NCI-H446 treated with DMSO at 0.1 percent for 48 hours (cell line): ENCODE measurements around the gene LY6G6D.
A peak's percentile ranks its signal among the peaks of the same experiment; 100 is the strongest.

Source experiments
- DNase-seq: peaks from one replicate; lab custom pipeline; 2025; lab: John Stamatoyannopoulos, UW

The LY6G6D gene

GRCh38 chr6:31715022-31715958 lies at the start of gene LY6G6D:
Gene LY6G6D, plus strand, starts transcription at chr6:31715348. Its CDS starts 8 bp downstream, at chr6:31715356.
- no peak for DNase-seq

- peak; percentile 97 for DNase-seq
Measured at GRCh38 chr6:31665501-31666336, 49.4 kb upstream of the LY6G6D start, which contains the start of gene CSNK2B. Gene CSNK2B, plus strand, starts transcription at chr6:31666080. Its CDS starts 752 bp downstream, at chr6:31666832.

GRCh38 chr6:31666337-31666965 lies 48.7 kb upstream of the LY6G6D start:
- DNase-seq = no peak

- DNase-seq = no peak
Measured at GRCh38 chr6:31669676-31670075, 45.5 kb upstream of the LY6G6D start, which contains the start of gene LY6G5B. Gene LY6G5B, plus strand, starts transcription at chr6:31669976. Its CDS starts 975 bp downstream, at chr6:31670951.

- no peak for DNase-seq
Measured at GRCh38 chr6:31676322-31676903, 38.7 kb upstream of the LY6G6D start.

GRCh38 chr6:31676904-31677303 lies 38.2 kb upstream of the LY6G6D start:
- no peak for DNase-seq

- DNase-seq = no peak
Measured at GRCh38 chr6:31677955-31678354, 37.2 kb upstream of the LY6G6D start.

GRCh38 chr6:31680226-31681134 lies 34.7 kb upstream of the LY6G6D start, which contains the start of gene LY6G5C:
Gene LY6G5C, minus strand, starts transcription at chr6:31681067. Its CDS starts 694 bp downstream, at chr6:31680373.
- DNase-seq = peak; percentile 27

GRCh38 chr6:31681135-31681671 lies 33.9 kb upstream of the LY6G6D start:
- DNase-seq = no peak

GRCh38 chr6:31683591-31683990 lies 31.6 kb upstream of the LY6G6D start:
- no peak for DNase-seq

- DNase-seq = no peak
Measured at GRCh38 chr6:31686483-31686882, 28.7 kb upstream of the LY6G6D start.

GRCh38 chr6:31687321-31687720 lies 27.8 kb upstream of the LY6G6D start:
- no peak for DNase-seq

- DNase-seq = no peak
Measured at GRCh38 chr6:31687860-31688693, 27.1 kb upstream of the LY6G6D start.

GRCh38 chr6:31689249-31690110 lies 25.7 kb upstream of the LY6G6D start:
- no peak for DNase-seq

- DNase-seq = no peak
Measured at GRCh38 chr6:31690231-31691077, 24.7 kb upstream of the LY6G6D start.

- DNase-seq = no peak
Measured at GRCh38 chr6:31691078-31691463, 24.1 kb upstream of the LY6G6D start.

- DNase-seq = no peak
Measured at GRCh38 chr6:31691564-31692108, 23.5 kb upstream of the LY6G6D start.
